ENCODE data around the gene ARSG.
A peak's percentile ranks its signal among the peaks of the same experiment; 100 is the strongest.

The ARSG gene

DNA sequence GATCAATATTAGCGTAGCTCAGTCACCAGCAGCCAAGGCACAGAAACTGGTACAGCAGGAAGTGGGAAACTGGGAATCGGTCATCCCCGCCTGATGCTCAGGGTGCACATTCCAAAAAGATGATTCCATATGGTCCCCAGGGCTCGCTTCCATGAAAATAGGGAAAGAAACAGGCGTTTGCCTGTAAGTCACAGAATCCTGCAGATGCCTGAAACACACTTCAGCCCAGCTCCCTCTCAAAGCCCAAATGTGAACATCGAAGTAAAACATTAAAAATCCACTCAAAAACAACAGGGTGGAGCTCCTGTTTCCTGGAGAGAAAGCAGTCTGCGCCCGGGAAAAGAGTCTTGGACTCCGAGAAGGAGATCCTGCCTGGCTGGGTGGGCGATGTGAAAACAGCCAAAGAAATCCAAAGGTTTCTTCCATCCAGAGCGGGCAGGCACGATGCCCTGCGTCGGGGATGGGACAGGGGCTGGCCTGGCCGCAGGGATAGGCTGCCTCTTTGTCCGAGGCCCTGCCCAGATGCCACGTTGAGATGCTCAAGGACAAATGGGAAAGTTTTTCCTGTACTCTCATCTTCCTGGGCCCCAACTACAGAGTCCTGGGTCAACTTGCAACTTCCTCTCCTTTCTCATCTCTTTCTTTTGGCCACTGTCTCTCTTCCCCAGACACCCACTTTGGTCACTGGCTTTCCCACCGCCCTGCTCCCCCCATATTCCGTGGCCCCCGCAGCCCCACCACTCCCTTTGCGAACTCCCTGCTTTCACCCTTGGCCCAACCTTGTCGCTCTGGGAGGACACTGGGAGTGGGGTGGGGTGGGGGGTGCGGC lies 165.3 kb downstream of the ARSG start:
- DNase-seq, result peak; percentile 20

DNA sequence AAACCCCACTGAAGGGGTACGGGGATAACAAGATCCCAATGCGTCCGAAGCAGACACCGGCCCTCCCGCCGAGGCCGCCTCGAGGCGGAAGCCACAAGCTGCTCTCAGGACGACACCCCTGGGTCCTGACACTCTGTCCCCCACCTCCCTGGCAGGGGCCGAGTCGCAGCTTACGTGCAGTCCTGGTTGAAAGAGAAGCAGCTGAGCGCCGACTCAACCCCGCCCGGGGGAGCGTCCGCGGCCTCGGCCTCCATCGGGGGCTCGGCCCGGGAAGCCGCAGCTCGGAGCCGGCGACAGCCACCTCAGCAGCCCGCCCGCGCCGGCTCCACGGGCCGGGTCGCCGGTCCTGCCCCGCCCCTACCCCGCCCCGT lies 165.9 kb downstream of the ARSG start, which contains the start of gene WIPI1:
TSS of gene WIPI1 (minus strand) at position 329 of the 371 bp plus-strand sequence. CDS start at position 254, 75 bp downstream.
- DNase-seq, result no peak

DNA sequence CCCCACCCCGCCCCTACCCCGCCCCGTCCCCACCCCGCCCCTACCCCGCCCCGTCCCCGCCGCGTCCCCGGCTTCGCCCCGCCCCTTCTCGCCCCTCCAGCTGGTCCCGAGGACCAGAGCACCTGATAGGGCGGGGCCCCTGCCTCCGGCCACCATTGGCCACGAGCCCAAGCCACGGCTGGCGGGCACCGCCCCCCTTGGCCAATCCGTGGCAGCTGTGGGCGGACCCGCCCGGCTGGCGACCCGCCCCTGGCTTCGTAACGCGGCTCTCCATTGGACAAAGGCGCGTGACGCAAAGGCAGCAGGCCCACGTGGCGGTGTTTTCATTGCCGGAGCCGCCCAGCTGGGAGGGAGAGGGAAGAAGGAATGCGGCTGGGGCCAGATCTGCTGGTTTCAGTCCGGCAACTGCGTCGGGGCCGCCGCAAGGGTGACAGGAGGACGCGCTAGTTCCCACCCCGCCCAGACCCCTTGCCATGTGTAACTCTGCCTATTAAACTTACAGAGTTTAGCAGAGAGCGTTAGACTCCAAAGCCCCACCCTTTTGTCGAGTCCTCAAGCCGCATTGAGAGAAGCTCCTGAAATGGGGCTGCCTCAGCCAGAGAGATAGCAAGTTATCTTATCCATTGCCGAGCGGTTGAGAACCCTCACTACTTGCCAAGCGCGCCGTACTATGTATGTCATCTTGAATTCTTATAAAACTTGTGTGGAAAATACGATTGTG lies 166.4 kb downstream of the ARSG start:
- peak; percentile 98 for DNase-seq

DNA sequence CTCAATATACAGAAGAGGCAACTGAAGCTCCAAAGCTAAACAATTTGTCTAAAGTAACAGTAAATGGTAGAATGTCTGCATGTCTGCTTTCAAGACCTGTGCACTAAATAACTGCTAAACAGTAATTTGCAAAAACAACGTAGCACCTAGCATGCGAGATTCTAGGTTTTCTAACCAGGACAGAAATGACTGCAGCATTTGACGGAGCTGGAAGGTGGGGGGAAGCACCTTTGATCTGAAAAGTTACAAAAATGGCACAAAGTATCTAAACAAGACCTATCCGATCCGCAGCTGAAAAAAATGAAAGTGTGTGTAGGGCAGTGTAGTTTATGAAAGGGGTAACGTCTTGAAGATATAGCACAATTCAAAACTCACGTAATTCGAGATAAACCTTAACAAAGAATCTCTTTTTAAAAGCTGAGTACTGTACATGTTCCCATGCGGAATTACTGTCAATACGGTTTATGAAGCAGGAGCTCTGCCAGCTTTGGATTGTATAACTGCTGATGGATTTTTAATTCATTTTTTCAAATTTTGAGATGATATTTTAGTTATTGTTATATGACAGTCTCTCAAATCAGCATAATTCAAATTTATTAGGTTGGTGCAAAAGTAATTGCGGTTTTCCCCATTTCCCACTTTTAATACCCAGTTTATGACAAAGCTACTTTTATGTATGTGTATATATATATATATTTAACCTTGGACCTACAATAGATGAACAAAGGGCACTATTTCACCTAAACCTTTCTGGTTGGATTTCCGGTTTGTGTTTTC lies 167.2 kb downstream of the ARSG start:
- DNase-seq, result no peak

DNA sequence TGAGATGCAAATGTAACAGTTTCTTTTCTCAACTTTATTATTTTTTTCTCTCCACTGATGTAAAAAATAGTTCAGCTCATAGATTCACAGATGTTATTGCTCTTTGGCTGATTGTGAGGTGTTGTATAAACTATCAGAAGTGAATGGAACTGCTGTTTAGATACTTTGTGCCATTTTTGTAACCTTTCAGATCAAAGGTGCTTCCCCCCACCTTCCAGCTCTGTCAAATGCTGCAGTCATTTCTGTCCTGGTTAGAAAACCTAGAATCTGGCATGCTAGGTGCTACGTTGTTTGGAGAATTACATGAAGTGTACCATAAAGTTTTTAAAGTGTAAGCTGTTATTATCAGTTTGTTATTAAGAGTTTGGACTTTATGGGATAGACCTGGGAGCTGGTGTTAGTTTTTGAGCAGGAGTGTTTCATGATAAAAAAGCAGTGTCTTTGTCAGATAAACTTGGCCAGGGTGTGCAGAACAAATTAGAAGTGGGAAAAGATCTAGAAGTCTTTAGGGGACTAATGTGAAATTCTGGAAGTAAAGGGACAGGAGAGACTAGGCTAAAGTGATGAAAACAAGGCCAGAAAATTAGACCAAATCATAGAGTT lies 167.8 kb downstream of the ARSG start:
- no peak for DNase-seq

DNA sequence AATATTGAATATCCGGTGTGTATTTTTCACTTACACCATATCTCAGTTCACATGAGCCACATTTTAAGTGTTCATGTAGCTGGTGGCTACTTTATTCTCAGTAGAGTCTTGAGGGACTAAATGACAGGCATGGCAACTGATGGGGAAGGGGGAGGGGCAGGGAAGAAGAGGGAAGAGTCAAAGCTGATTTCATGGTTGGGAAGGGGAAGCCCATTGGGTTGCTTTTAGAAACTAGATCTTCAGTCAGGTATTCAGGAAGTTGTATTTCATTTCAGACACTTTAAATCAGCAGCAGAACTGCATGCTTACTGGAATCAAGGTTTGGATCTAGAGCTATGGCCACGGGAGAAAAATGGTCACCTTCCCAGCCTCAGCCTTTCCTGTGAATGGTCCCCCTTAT lies 168.9 kb downstream of the ARSG start:
- DNase-seq, result no peak

DNA sequence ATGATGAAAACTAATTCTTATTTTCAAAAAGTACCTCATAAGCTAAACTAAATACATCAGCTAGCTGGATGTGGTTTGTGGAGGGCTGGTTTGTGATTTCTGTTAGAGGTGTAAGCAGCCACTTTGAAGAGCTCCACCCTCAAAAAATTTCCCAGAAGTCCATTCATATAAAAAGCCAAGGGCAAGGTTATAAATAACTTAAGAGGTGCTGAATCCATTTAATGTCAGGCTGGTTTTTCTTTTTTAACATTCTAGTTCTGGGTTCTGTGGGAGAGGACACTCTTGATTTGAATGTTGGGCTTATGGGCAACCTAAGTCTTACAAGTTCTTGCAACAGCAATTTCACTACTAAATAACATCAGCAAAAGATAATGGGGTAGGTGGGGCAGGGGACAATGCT lies 169.4 kb downstream of the ARSG start:
- no peak for DNase-seq

DNA sequence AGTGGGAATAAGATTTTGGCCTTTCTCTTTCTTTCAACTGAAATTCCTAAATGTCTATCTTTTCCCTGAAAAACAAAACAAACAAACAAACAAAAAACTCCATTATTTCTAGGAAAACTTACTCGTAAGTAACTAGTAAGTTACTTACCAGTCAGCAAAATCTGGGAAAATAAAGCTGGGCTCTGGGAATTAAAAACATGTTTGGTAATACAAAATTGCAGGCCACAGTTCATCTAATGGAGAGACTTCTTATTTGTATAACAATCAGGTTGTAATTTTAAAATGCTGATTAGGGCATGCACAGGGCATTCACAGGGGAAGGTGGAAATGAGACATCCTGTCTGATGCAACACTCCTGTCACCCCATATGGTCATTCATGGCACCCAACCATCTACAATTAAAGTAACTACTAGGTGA lies 169.8 kb downstream of the ARSG start:
- no peak for DNase-seq

DNA sequence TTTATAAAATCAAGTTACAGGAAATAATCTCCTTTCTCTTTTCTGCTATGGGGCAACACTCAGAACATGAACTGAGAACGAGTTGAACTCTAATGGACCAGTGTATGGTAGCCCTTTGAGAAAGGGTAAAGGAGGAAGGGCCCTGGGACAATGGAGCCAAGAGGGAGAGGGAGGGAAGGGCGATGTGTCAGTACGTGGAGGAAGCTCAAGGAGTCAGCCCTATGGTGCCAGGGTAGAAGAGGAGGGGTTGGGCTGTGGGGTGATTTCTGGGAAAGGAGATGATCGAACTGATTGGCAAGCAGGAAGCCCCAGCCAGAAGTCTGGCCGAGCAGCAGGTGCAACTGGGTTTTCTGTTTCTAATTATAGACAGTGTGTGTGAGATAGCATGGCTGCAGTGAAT lies 170.3 kb downstream of the ARSG start:
- no peak for DNase-seq

DNA sequence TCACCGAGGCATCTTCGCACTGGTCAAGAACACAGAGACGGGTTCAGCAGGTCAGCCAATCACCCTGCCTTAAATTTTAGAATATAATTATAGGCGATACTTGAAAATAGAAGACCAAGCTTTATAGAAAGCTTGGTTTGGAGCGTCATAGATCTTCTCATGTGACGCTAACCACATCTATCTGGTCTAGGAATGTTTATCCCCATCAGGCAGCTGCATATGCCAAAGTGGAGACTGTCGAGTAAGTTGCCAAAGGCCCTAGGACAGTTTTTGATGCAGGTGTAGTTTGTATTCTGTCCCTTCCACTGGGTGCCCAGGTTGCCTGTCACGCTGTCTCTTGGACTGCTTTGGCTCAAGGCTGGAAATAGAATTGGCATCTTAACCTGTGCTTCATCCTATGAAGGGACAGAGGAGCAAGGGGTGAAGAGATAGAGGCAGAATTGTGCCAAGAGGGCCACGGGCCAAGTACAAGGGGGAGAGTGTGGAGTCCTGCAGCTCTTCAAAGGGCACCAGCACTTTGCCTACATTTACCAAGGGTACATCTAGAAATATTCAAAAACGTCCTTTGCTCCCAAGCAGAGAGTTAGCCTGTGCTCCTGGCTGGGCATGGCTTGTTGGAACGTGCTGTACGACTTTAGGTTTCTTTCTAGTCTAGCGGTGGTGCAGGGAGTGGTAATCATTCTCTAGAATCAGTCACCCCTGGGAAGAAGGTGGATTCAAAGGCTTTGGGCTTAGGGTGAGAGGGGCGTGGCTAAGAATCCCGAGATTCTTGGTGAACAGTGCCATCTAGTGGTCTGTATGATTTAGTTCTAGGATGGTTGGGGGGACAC lies 171.3 kb downstream of the ARSG start:
- peak; percentile 86 for DNase-seq

DNA sequence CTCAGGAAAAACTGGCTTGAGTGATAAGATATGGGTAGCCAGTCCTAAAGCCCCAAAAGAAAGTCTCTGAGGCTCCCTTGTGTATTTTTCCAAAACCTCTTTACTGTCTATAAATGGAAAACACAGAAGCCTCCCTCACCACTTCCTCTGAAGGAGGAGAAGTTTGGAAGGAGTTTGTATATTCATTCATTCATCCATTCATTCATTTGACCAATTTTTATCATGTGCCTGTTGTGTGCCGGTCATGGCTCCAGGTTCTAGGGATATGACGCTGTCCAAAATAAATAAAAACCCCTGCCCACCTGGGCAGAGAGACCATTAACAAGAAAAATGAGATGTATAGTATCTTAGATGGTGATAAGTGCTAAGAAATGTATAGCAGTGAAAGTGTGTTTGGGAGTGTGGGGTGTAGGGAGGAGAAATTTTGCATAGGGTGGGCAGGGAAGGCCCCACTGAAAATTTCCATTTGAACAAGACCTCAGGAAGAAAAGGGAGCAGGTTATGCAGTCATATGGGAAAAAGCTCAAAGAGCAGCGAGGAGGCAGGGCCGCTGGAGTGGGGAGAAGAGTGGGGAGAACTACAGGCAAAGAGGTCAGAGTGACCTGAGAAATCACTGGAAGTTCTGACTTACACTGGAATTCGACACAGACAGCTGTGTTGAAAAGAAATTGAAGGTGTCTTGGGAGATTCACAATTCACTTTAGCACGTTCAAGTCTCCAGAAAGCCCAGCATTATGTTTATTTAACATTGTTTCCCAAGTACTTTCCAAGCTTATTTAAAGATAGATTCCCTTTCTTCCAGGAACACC lies 172.1 kb downstream of the ARSG start:
- no peak for DNase-seq

DNA sequence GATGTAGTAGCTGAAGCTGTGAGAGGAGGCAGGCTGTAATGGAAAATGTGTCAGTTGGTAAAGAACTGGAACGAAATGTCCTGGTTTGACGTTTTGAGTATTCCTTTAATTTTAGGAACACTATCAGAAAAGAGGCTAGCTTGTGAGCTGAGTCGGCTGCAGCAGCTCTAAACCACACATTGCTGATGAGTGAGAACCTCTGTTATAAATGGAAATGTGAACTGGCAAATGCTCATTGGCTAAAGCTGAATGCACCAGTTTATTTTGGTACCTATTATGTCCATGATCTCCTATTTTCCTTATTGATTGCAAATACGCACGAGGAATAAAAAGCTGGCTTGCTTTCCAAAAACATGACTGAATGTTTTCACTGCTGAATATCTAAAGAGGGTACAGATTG lies 177.0 kb downstream of the ARSG start:
- no peak for DNase-seq

DNA sequence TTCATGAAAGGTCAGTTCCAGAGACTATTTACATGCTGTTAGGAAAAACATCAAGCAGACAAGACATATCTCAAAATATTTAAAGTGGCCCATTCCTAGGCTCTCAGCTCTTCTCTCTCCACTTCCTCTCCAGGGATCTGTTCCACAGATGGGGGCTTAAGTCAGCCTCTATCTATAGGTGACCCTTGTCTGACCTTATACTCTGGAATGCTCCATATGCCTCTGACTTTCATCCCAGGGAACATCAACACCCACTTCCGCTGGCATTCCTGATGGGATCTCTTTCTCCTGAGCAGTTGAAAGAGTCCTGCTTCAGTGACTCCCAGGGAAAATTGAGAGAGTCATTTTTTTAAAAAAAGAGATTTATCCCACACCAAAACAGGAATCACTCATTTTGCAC lies 177.5 kb downstream of the ARSG start:
- DNase-seq, result no peak
